MM.1S (cell line): ENCODE data around the gene ART1.

Experiments
- EZH2 ChIP-seq: fragments of 300-600 bp; sonication (generic); optimal IDR thresholded peaks from 2 replicates; pipeline ENCODE3; 2017; ENCODE audit warnings: low read depth, mild to moderate bottlenecking, antibody characterized with exemption, low read length, mixed read lengths
- EZH2phosphoT487 ChIP-seq: fragments of 300-600 bp; sonication (generic); IDR thresholded peaks from 2 replicates; pipeline ENCODE4 v1.6.1; 2018; ENCODE audit warnings: antibody characterized with exemption, low read length
- TF ChIP-seq, protein P1 (sequence below): fragments of 300-600 bp; sonication (generic); IDR thresholded peaks from 2 replicates; pipeline ENCODE4 v1.5.1; 2016; ENCODE audit warnings: antibody characterized with exemption, low read length, mixed read lengths

GRCh38 chr11:3658252-3658651 is 13.3 kb downstream of the ART1 start:
- TF ChIP-seq, protein P1, sequence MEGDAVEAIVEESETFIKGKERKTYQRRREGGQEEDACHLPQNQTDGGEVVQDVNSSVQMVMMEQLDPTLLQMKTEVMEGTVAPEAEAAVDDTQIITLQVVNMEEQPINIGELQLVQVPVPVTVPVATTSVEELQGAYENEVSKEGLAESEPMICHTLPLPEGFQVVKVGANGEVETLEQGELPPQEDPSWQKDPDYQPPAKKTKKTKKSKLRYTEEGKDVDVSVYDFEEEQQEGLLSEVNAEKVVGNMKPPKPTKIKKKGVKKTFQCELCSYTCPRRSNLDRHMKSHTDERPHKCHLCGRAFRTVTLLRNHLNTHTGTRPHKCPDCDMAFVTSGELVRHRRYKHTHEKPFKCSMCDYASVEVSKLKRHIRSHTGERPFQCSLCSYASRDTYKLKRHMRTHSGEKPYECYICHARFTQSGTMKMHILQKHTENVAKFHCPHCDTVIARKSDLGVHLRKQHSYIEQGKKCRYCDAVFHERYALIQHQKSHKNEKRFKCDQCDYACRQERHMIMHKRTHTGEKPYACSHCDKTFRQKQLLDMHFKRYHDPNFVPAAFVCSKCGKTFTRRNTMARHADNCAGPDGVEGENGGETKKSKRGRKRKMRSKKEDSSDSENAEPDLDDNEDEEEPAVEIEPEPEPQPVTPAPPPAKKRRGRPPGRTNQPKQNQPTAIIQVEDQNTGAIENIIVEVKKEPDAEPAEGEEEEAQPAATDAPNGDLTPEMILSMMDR: no peak
- TF ChIP-seq EZH2phosphoT487: no peak
- no peak for TF ChIP-seq EZH2
